GM18517 (cell line): ENCODE data around the gene HASPIN.
"Not testable (repeated sequence)": the region's sequence is repeated elsewhere in the genome, so short reads cannot be mapped to it uniquely, and the experiment has no call there.

Source experiments
- ATAC-seq: cut with Tn5 transposase; IDR thresholded peaks from one replicate; pipeline ENCODE4 v1.9.1; 2021; ENCODE audit warnings: mild to moderate bottlenecking, moderate library complexity; ENCODE audit not compliant: unreplicated experiment

The HASPIN gene

GRCh38 chr17:3734911-3735276 is 11.2 kb downstream of the HASPIN start:
- not testable (repeated sequence) for ATAC-seq

GRCh38 chr17:3735515-3735914 is 11.8 kb downstream of the HASPIN start:
- no peak for ATAC-seq

DNA sequence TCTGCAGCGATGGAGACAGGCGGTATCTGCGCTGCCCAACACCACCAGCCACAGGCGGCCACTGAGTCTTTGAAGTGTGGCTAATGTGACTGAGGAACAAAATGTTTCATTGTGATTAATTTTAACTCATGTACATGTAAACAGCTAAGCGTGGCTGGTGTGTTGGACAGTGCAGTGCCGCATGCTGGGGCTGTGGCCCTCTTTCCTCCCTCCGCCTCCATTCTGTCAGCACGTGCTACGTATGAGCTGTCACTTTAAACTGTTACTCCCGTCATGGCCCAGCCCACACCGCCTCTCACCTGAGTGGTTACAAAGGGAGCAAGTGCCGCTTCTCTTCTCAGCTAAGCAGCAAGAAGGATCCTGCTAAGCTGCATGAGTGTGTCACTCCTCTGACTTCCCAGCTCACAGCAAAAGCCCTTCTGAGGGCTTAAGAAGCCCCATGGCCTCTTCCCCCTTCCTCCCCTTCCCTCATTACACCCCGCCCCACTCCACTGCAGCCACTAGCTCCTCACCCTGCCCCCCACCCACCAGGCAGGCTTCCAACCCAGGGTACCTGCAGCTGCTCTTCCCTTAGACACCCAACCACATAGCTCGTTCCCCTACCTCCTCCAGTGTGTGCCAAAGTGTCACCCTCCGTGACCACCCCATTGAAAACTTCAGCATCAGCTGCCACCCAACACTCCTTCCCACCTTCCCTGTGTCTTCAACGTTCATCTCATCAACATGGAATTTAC is 15.0 kb downstream of the HASPIN start:
- ATAC-seq = no peak

GRCh38 chr17:3739422-3740124 is 15.9 kb downstream of the HASPIN start:
- no peak for ATAC-seq

- no peak for ATAC-seq
These were observed 16.9 kb downstream of the HASPIN start for GRCh38 chr17:3740611-3741073.

DNA sequence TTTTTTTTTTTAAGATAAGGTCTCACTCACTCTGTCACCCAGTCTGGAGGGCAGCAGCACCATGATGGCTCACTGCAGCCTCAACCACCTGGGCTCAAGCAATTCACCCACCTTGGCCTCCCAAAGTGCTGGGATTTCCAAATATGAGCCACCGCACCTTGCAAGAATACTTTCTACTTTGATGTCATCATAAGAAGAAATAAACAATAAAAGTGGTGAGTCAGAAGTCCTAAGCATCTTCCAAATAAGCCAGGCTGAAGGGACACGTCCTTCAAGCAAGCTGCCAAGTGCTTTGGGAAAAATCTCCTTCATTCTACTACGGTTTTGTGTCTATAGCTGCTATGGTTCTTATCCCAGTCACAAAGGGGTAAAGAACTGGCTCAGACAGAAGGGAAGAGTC is 20.3 kb downstream of the HASPIN start:
- ATAC-seq = no peak

DNA sequence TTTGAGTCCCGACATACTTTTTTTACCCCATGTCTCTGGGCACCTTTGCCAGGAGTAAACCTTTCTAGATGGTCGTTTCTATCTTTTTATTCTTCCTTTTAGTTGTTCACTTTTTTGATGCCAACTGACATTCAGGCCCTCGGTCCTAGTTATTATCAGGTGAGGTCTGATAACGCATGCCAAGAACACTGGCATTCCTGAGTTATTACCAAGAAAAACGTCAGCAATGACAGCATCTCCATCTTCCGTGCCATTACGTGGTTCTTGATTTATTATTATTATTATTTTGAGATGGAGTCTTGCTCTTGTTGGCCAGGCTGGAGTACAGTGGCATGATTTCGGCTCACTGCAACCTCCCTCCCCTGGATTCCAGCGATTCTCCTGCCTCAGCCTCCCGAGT is 21.4 kb downstream of the HASPIN start:
- no peak for ATAC-seq

DNA sequence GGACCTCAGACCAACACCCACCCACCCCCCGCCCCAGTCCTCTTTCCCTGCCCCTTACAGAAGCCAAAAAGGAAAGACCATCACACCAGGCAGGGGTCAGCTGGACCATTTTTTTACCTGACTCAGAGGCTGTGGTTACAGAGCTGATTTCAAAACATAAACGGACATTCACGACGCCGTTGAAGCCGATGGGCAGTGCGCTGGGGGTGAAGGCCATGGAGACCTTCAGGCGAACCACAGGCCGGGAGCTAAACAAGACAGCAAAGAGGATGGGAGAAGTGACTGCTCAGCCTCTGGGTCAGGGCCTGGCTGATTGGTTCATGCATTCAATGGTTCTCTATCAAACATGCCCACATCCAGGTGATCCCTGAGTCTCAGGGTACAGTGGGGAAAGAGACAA is 24.1 kb downstream of the HASPIN start:
- ATAC-seq = no peak

DNA sequence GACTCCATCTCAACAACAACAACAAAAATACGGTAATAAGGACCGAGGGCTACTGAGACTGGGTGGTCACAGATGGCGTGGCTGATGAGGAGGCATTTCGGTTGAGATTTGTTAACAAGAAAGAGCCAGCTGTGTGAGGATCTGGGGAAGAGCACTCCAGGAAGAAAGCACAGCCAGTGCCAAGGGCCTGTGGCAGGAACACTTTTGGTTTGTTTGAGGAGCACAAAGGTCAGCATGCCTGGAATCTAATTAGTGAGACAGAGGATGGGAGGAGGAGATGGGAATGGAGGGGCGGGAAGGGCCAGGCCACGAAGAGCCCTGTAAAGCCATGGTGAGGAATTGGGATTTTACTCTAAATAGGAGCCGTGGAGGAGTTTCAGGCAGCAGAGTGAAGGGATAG is 24.9 kb downstream of the HASPIN start:
- no peak for ATAC-seq

DNA sequence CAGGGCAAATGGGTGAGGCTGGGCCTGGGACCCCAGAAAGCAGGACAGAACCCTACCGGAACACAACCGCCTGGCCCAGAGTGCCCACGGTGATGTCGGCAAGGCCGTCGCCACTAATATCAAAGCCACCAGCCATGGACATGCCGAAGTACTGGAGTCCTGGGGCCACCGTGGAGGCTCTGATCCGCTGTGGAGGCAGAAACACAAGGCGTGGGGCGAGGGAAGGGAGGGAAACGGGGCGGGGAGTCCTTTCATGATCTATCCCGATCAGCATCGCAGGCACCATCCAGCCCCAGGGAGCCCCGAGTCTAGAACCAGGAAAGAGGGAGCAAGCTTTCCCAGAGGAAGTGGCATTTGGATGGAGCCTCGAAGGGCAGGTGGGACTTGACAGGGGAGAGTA is 26.6 kb downstream of the HASPIN start:
- no peak for ATAC-seq

DNA sequence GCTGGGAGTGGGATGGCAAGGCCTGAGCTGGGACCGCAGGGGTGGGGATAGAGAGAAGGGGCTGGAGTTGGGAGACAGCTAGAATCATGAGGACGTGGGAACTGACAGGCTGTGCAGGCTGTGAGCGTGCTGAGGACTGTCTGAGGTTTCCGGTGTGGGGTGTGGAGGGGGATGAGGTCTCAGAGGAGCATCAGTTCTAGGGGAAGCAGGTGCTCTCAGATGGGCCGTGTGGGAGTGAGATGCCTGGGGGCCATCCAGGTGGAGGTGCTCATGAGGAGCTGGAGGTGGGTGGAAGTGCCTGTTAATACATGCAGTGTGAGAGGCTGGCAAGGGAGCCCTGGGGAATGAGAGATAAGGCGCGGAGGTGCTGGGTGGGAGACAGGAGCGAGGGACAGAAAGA is 27.2 kb downstream of the HASPIN start:
- no peak for ATAC-seq

DNA sequence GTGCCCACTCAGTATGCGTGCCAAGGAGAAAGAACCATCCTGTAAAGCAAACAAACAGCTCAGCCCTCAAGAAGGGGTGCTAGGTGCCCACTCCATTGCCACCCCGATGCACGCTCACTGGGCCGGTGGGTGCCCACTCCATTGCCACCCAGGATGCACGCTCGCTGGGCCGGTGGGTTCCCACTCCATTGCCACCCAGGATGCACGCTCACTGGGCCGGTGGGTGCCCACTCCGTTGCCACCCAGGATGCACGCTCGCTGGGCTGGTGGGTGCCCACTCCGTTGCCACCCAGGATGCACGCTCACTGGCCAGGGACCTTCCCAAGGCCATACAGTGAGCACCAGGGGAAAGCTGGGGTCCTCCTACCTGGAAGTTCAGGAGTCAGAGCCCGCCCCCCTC is 28.1 kb downstream of the HASPIN start:
- ATAC-seq = no peak

DNA sequence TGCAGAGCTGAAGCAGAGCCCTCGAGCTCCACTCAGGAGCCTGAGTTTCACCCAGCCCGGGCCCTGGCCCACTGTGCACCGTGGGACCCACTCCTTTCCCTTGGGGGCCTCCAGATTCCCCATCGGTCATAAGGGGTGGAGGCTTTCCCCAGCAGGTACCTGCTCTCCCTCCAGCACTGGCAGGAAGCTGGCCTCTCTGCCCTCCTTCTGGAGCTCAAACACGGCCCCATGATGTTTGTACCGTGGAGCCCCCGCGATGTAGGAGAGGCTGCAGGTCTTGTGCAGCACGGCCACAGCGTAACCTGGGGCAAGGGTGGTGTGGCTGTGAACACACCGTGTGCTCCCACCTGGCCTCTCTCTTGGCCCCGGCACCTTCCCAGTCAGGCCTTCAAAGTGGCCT is 29.9 kb downstream of the HASPIN start:
- no peak for ATAC-seq

- ATAC-seq = no peak
These were observed 30.4 kb downstream of the HASPIN start for GRCh38 chr17:3754066-3754457.

DNA sequence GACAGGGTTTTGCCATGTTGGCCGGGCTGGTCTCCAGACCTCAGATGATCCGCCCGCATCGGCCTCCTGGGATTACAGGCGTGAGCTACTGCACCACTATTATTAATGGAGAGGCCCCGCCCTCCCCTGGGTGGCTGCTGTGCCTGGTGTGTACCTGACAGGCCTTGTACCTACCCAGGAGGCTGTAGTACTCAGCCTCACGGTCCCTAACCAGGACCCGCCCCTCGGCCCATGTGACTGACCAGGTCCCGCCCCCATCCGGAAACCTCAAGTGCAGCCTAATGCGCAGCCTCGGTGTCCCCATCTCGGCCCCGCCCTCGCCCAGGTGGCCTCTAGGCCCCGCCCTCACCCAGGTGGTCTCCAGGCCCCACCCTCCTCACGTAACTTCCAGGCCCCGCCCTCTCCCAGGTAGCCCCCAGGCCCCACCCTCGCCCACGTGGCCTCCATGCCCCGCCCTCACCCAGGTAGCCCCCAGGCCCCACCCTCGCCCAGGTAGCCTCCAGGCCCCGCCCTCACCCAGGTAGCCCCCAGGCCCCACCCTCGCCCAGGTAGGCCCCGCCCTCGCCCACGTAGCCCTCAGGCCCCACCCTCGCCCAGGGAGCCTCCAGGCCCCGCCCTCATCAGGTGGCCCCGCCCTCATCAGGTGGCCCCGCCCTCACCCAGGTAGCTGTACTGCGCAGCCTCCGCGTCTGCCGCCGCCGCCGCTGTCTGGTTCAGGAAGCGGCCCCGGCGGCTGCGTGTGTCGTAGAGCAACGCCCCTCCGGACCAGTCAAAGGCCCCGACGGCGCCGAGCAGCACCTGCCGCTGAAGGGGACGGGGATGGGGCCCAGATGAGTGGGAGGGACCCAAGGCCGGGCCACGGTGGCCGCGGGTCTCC is 31.0 kb downstream of the HASPIN start:
- no peak for ATAC-seq

DNA sequence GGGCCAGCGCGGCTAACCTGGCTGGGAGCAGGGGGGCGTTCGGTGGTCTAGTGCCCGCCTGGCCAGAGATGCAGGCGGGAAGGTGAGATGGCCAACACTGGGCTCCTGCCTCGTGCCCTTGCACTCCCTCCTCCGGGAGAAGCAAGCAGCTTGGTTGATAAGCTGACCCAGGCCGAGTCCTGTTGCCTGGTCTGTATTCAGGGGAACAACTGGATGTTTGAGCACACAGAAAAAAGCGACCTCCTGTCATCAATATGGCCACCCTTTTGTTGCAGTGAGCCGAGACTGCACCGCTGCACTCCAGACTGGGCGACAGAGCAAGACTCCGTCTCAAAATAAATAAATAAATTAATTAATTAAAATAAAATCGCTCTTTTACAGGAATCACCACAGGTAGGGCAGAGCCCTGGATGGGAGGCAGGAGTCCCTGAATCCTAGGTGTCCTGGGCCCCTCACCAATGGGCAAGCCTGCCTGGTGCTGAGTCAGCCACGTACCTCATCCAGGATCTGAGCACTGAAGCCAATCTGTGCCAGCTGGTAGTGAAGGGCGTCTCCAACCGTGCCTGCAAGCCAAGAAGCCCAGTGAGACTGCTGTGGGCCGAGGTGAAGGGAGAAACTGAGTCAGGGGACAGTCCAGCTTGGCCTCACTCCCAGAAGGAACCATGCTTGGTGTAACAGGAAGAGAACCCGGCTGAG is 31.8 kb downstream of the HASPIN start:
- ATAC-seq = no peak

DNA sequence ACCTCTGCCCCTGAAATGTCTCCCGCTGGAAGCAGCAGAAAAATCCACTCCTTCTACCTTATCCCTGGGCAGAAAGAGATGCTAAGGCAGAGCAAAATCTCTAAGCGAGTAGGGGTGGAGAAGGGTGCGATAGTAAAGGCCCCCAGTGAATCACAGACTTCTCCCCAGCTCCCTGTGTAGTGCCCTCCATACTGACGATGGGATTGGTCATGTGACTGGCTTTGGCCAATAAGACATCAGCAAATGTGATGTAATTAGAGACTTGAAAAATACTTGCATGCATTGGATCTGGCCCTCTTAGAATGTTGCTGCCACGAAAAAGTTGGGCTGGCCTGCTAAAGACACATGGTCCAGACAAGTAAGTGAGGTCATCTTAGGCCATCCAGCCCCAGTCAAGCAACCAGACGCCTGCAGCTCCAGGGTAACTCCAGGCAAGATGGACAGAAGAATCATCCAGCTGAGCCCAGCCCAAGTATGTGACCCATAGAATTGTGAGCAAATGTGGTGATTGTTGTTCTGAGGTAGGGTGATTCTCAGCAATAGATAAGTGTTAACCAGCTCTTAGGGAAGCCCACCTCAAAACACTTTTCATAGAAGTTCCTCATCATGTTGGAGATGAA is 36.0 kb downstream of the HASPIN start:
- ATAC-seq = no peak

- no peak for ATAC-seq
These were observed 37.6 kb downstream of the HASPIN start for GRCh38 chr17:3761036-3761917.

GRCh38 chr17:3761918-3762380 is 38.2 kb downstream of the HASPIN start:
- ATAC-seq = no peak
